ENCODE results near the gene RALGAPB.

DNA sequence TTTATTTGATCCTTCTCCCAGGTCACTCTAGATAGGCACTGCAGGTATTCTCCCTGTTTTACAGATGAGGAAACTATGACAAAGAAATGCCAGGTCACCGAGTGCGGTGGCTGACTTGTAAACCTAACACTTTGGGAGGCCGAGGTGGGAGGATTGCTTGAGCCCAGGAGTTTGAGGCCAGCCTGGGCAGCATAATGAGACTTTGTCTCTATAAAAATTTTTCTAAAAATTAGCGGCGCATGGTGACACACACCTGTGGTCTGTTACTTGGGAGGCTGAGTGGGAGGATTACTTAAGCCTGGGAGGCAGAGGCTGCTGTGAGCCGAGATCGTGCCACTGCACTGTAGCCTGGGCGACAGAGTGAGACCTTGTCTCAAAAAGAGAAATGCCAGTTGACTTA is 5.1 kb downstream of the RALGAPB start:
- TF ChIP-seq, protein P1, sequence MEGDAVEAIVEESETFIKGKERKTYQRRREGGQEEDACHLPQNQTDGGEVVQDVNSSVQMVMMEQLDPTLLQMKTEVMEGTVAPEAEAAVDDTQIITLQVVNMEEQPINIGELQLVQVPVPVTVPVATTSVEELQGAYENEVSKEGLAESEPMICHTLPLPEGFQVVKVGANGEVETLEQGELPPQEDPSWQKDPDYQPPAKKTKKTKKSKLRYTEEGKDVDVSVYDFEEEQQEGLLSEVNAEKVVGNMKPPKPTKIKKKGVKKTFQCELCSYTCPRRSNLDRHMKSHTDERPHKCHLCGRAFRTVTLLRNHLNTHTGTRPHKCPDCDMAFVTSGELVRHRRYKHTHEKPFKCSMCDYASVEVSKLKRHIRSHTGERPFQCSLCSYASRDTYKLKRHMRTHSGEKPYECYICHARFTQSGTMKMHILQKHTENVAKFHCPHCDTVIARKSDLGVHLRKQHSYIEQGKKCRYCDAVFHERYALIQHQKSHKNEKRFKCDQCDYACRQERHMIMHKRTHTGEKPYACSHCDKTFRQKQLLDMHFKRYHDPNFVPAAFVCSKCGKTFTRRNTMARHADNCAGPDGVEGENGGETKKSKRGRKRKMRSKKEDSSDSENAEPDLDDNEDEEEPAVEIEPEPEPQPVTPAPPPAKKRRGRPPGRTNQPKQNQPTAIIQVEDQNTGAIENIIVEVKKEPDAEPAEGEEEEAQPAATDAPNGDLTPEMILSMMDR (IDR thresholded peaks at IDR 0.05): no peak
- no peak for TF ChIP-seq ZFX (IDR thresholded peaks at IDR 0.05; ENCODE audit: borderline replicate concordance)

Data from 22Rv1 (cell line).